ENCODE data around the gene GAS7.

Gene GAS7

GRCh38 chr17:10127819-10128425, 70.5 kb downstream of the GAS7 start:
- DNase-seq: peak in 1 of 2 donors; percentile 62

GRCh38 chr17:10126616-10127501, 71.5 kb downstream of the GAS7 start:
- DNase-seq: no peak

GRCh38 chr17:10126276-10126615, 72.2 kb downstream of the GAS7 start:
- DNase-seq: no peak

GRCh38 chr17:10125531-10126275, 72.7 kb downstream of the GAS7 start:
- DNase-seq: no peak

GRCh38 chr17:10123093-10123492, 75.3 kb downstream of the GAS7 start:
- DNase-seq: no peak

GRCh38 chr17:10121971-10122707, 76.3 kb downstream of the GAS7 start:
- DNase-seq: no peak

GRCh38 chr17:10120749-10121148, 77.7 kb downstream of the GAS7 start:
- no peak for DNase-seq

- no peak for DNase-seq
These were observed 78.3 kb downstream of the GAS7 start for GRCh38 chr17:10120109-10120485.

GRCh38 chr17:10119203-10120108, 79.0 kb downstream of the GAS7 start:
- DNase-seq: peak in 1 of 2 donors; percentile 29

- DNase-seq: no peak
These were observed 79.6 kb downstream of the GAS7 start for GRCh38 chr17:10118788-10119130.

- DNase-seq: peak; percentile 62 to 72
These were observed 80.8 kb downstream of the GAS7 start for GRCh38 chr17:10117581-10118001.

- DNase-seq: no peak
These were observed 81.5 kb downstream of the GAS7 start for GRCh38 chr17:10116753-10117420.

- no peak for DNase-seq
These were observed 82.1 kb downstream of the GAS7 start for GRCh38 chr17:10116267-10116666.

- no peak for DNase-seq
These were observed 82.9 kb downstream of the GAS7 start for GRCh38 chr17:10115536-10115932.

- peak; percentile 49 to 82 for DNase-seq
These were observed 83.4 kb downstream of the GAS7 start for GRCh38 chr17:10114931-10115535.

GRCh38 chr17:10112962-10113361, 85.4 kb downstream of the GAS7 start:
- DNase-seq: no peak

GRCh38 chr17:10111907-10112452, 86.4 kb downstream of the GAS7 start:
- DNase-seq: no peak

- no peak for DNase-seq
These were observed 89.3 kb downstream of the GAS7 start for GRCh38 chr17:10109146-10109545.

GRCh38 chr17:10107316-10108165, 90.9 kb downstream of the GAS7 start:
- no peak for DNase-seq

- DNase-seq: no peak
These were observed 92.3 kb downstream of the GAS7 start for GRCh38 chr17:10106067-10106466.
